IMR-90 (cell line): ENCODE measurements around the gene SPATA16. TPM values are rescaled to one million over a fixed set of nuclear protein-coding genes. Genes with fewer than 3 reads are reported as not detected.

Experiments used
- ATAC-seq: fragments of 200-7000 bp; cut with Tn5 transposase; 2 replicates; pipeline ENCODE4 v1.9.1; 2020; ENCODE audit warnings: low read depth, mild to moderate bottlenecking, moderate library complexity
- BruUV-seq: library from RNA; stranded (reverse); fragments of 400-500 nt; replicated peaks from 2 replicates; lab custom pipeline; 2021; lab: Mats Ljungman, UMichigan
- CTCF ChIA-PET: fragments of 300-600 bp; formaldehyde crosslinking; extraction: SDS; loops from one replicate; lab custom pipeline; 2021; ENCODE audit warnings: antibody characterized with exemption; lab: Yijun Ruan, JAX
- POLR2A ChIA-PET: fragments of 300-600 bp; sonication (Branson Sonifier 250); formaldehyde crosslinking; loops from one replicate; lab custom pipeline; 2022; ENCODE audit warnings: antibody characterized with exemption; ENCODE audit not compliant: unreplicated experiment; lab: Charles Lee
- DNase-seq: peaks from one replicate; pipeline ENCODE4 v3.0.0; 2013
- H2AFZ ChIP-seq: replicated peaks from 2 replicates; pipeline ENCODE3; 2013; ENCODE audit warnings: low read length, mild to moderate bottlenecking; ENCODE audit not compliant: poor library complexity
- H2AK5ac ChIP-seq: 2 replicates; pipeline ENCODE4 v1.6.1; 2013; ENCODE audit warnings: low read depth, low read length, inconsistent platforms
- H2AK9ac ChIP-seq: replicated peaks from 2 replicates; pipeline ENCODE3; 2013; ENCODE audit warnings: mild to moderate bottlenecking, low read depth, low read length, moderate library complexity; ENCODE audit not compliant: poor library complexity
- H2BK120ac ChIP-seq: 2 replicates; pipeline ENCODE4 v1.6.1; 2013; ENCODE audit warnings: low read depth, low read length, inconsistent platforms
- H2BK15ac ChIP-seq: 3 replicates; pipeline ENCODE4 v1.6.1; 2013; ENCODE audit warnings: low read depth, low read length, inconsistent platforms
- H2BK20ac ChIP-seq: 2 replicates; pipeline ENCODE4 v1.6.1; 2013; ENCODE audit warnings: low read depth, mild to moderate bottlenecking, inconsistent platforms, low read length, moderate library complexity
- H2BK5ac ChIP-seq: 2 replicates; pipeline ENCODE4 v1.6.1; 2013; ENCODE audit warnings: mild to moderate bottlenecking, low read depth, low read length, inconsistent platforms; ENCODE audit not compliant: poor library complexity, severe bottlenecking
- H3K14ac ChIP-seq: replicated peaks from 2 replicates; pipeline ENCODE4 v1.6.1; 2013; ENCODE audit warnings: low read depth, low read length, inconsistent platforms
- H3K18ac ChIP-seq: 2 replicates; pipeline ENCODE4 v1.6.1; 2013; ENCODE audit warnings: low read depth, low read length, control low read depth
- H3K23ac ChIP-seq: 2 replicates; pipeline ENCODE4 v1.6.1; 2013; ENCODE audit warnings: low read depth, low read length, inconsistent platforms
- H3K27ac ChIP-seq: 2 replicates; pipeline ENCODE4 v1.5.1; 2013; ENCODE audit warnings: mild to moderate bottlenecking, control low read depth, low read length; ENCODE audit not compliant: insufficient read depth
- H3K27me3 ChIP-seq: 2 replicates; pipeline ENCODE4 v1.6.1; 2013; ENCODE audit warnings: low read length; ENCODE audit not compliant: control insufficient read depth, insufficient read depth
- H3K36me3 ChIP-seq: 2 replicates; pipeline ENCODE4 v1.6.1; 2013; ENCODE audit warnings: low read length, mixed read lengths; ENCODE audit not compliant: control insufficient read depth, insufficient read depth
- H3K4ac ChIP-seq: 2 replicates; pipeline ENCODE4 v1.6.1; 2013; ENCODE audit warnings: low read depth, low read length, inconsistent platforms
- H3K4me1 ChIP-seq: 2 replicates; pipeline ENCODE4 v1.6.1; 2013; ENCODE audit warnings: low read length, mixed read lengths; ENCODE audit not compliant: control insufficient read depth, insufficient read depth
- H3K4me2 ChIP-seq: 2 replicates; pipeline ENCODE4 v1.6.1; 2013; ENCODE audit warnings: low read depth, mild to moderate bottlenecking, control low read depth, low read length, moderate library complexity
- H3K4me3 ChIP-seq: 2 replicates; pipeline ENCODE4 v1.5.1; 2013; ENCODE audit warnings: low read depth, mild to moderate bottlenecking, control low read depth, low read length, moderate library complexity; ENCODE audit not compliant: insufficient read depth
- H3K56ac ChIP-seq: 2 replicates; pipeline ENCODE4 v1.6.1; 2013; ENCODE audit warnings: low read length, inconsistent platforms; ENCODE audit not compliant: insufficient read depth; ENCODE audit errors: extremely low read depth
- H3K79me1 ChIP-seq, 2 experiments: 2 replicates each; pipeline ENCODE4 v1.6.1; 2013; ENCODE audit warnings: low read length in 2 of 2, inconsistent platforms in 1 of 2, low read depth in 1 of 2
- H3K9ac ChIP-seq: 2 replicates; pipeline ENCODE4 v1.6.1; 2013; ENCODE audit warnings: low read depth, low read length, control low read depth
- H3K9me1 ChIP-seq: 2 replicates; pipeline ENCODE4 v1.6.1; 2013; ENCODE audit warnings: low read length, inconsistent platforms; ENCODE audit not compliant: insufficient read depth
- H3K9me3 ChIP-seq: 2 replicates; pipeline ENCODE4 v1.6.1; 2013; ENCODE audit warnings: low read length; ENCODE audit not compliant: control insufficient read depth, insufficient read depth
- H4K20me1 ChIP-seq: 2 replicates; pipeline ENCODE4 v1.6.1; 2013; ENCODE audit warnings: low read length, inconsistent platforms; ENCODE audit not compliant: insufficient read depth
- H4K5ac ChIP-seq: 2 replicates; pipeline ENCODE4 v1.6.1; 2013; ENCODE audit warnings: mild to moderate bottlenecking, low read depth, low read length, control low read depth
- H4K8ac ChIP-seq, 2 experiments: 2 replicates each; pipeline ENCODE4 v1.6.1; 2013; ENCODE audit warnings: low read depth in 2 of 2, low read length in 2 of 2, control low read depth in 1 of 2, inconsistent platforms in 1 of 2
- H4K91ac ChIP-seq: 2 replicates; pipeline ENCODE4 v1.6.1; 2013; ENCODE audit warnings: low read depth, low read length, inconsistent platforms; ENCODE audit not compliant: insufficient read depth
- BHLHE40 ChIP-seq: fragments of 150-350 bp; IDR thresholded peaks from 2 replicates; pipeline ENCODE4 v1.6.1; 2016; ENCODE audit warnings: mild to moderate bottlenecking, low read depth, low read length
- CEBPB ChIP-seq: IDR thresholded peaks from 2 replicates; pipeline ENCODE4 v1.6.1; 2012; ENCODE audit warnings: low read depth, low read length, improper control_type of control experiment
- FOS ChIP-seq: fragments of 150-350 bp; IDR thresholded peaks from 2 replicates; pipeline ENCODE4 v1.6.1; 2016; ENCODE audit warnings: low read depth, low read length
- MAFK ChIP-seq: IDR thresholded peaks from 2 replicates; pipeline ENCODE4 v1.6.1; 2012; ENCODE audit warnings: low read depth, low read length, improper control_type of control experiment
- NFE2L2 ChIP-seq: fragments of 150-350 bp; IDR thresholded peaks from 2 replicates; pipeline ENCODE4 v1.6.1; 2016; ENCODE audit warnings: low read depth, mild to moderate bottlenecking, low read length
- POLR2A ChIP-seq: IDR thresholded peaks from 2 replicates; pipeline ENCODE4 v1.6.1; 2012; ENCODE audit warnings: mild to moderate bottlenecking, low read depth, low read length
- RAD21 ChIP-seq: IDR thresholded peaks from 2 replicates; pipeline ENCODE4 v1.6.1; 2012; ENCODE audit warnings: low read length, improper control_type of control experiment
- RCOR1 ChIP-seq: IDR thresholded peaks from 2 replicates; pipeline ENCODE4 v1.6.1; 2012; ENCODE audit warnings: mild to moderate bottlenecking, low read length, improper control_type of control experiment; ENCODE audit not compliant: insufficient replicate concordance
- RFX5 ChIP-seq: IDR thresholded peaks from 2 replicates; pipeline ENCODE4 v1.8.0; 2012; ENCODE audit warnings: low read depth, mild to moderate bottlenecking, low read length, moderate library complexity
- whole genome bisulfite sequencing, 2 experiments: methylation state at CpG; one replicate each; pipeline versions ENCODE4 v1.1.5 to v1.1.7; 2013; ENCODE audit warnings: missing lambda C conversion rate in 2 of 2; ENCODE audit not compliant: insufficient read length in 1 of 2; ENCODE audit errors: extremely low coverage in 2 of 2; 5-methylcytosine and 5-hydroxymethylcytosine counted together
- dilution Hi-C: fragments of 300-500 bp; cut with HindIII; formaldehyde crosslinking; loops from one replicate; pipeline ENCODE4 v1.14.3; 2018; ENCODE audit warnings: low sequenced_read_pairs; ENCODE audit not compliant: unreplicated experiment
- in situ Hi-C: fragments of 300-500 bp; cut with MboI; formaldehyde crosslinking; loops from 3 replicates; pipeline ENCODE4 v1.14.3; 2019; ENCODE audit warnings: low sequenced_read_pairs, inconsistent platforms, mixed read lengths
- intact Hi-C: fragments of 100-400 bp; cut with micrococcal nuclease; formaldehyde crosslinking; loops from 2 replicates; pipeline ENCODE4 v1.10.0; 2022
- polyA plus RNA-seq, 3 experiments: library from polyadenylated mRNA; depleted of rRNA; stranded (reverse); fragments of >200 nt; gene quantifications; 2 replicates each; pipeline ENCODE4 v1.2.3, GENCODE V29; 2012; ENCODE audit warnings: low replicate concordance in 1 of 3
- total RNA-seq: library from RNA; depleted of rRNA; stranded (reverse); fragments of >200 nt; gene quantifications from 2 replicates; pipeline ENCODE4 v1.2.3, GENCODE V29; 2012
- TF ChIP-seq, protein P1 (sequence below): fragments of 150-350 bp; IDR thresholded peaks from 2 replicates; pipeline ENCODE4 v1.6.1; 2017; ENCODE audit warnings: mild to moderate bottlenecking, antibody characterized with exemption, low read length, low read depth
- TF ChIP-seq, protein P2 (sequence below): conservative IDR thresholded peaks from 2 replicates; pipeline ENCODE4 v1.5.1; 2012; ENCODE audit warnings: mild to moderate bottlenecking, low read depth, low read length, improper control_type of control experiment

The SPATA16 gene
- total and polyA plus RNA-seq, 2 of the 4 experiments (the other 2 are of a cell fraction): not detected

DNA sequence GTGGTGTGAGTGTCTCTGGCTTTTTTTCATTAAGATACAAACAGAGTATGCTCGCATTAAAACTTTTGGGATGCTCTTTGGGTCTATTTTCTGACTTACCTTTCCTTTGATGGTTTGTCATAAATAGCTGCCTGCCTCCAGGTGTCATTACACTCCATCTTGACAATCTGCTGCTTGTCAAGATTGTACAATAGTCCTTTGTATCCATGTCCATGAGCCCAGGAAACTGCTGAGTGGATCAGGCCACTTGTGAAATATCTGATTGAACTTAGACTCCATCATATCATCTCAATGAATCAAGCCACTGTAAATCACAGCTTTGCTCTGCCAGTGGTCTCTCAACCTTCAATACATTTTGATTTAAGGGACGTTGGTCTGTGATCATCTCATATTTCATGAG is 255.3 kb downstream of the SPATA16 start:
- H3K23ac ChIP-seq: no peak overlapping the region
- H3K4me1 ChIP-seq: no peaks in the 10 kb centered on the region
- no peak overlapping the region for H2AFZ ChIP-seq
- no peaks in the 10 kb centered on the region for H3K36me3 ChIP-seq
- no peak overlapping the region for H2BK120ac ChIP-seq
- no peak for DNase-seq
- H3K9me3 ChIP-seq: no peaks in the 10 kb centered on the region
- no peak overlapping the region for H4K91ac ChIP-seq
- no peak for ATAC-seq
- no peaks in the 10 kb centered on the region for H3K79me1 ChIP-seq
- dilution Hi-C loops: no loop called here
- H3K27me3 ChIP-seq: no peaks in the 10 kb centered on the region
- H2BK20ac ChIP-seq: no peak overlapping the region
- H2AK9ac ChIP-seq: no peak overlapping the region
- no peaks in the 10 kb centered on the region for H4K20me1 ChIP-seq
- no peaks in the 10 kb centered on the region for H3K9me1 ChIP-seq
- no TSS peak for BruUV-seq
- H2BK5ac ChIP-seq: no peak overlapping the region
- in situ Hi-C loops: no loop called here
- H3K18ac ChIP-seq: no peak overlapping the region
- CTCF ChIA-PET: no interaction called here
- POLR2A ChIA-PET: no interaction called here
- no peak overlapping the region for H3K9ac ChIP-seq
- no peak overlapping the region for H3K56ac ChIP-seq
- WGBS, 2 experiments: no CpG with 5 or more reads among the region's 2 CpGs
- intact Hi-C loops: no loop called here
- no peak overlapping the region for H3K4ac ChIP-seq
- no peak for TF ChIP-seq BHLHE40
- TF ChIP-seq, protein P1, sequence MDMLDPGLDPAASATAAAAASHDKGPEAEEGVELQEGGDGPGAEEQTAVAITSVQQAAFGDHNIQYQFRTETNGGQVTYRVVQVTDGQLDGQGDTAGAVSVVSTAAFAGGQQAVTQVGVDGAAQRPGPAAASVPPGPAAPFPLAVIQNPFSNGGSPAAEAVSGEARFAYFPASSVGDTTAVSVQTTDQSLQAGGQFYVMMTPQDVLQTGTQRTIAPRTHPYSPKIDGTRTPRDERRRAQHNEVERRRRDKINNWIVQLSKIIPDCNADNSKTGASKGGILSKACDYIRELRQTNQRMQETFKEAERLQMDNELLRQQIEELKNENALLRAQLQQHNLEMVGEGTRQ: no peak
- TF ChIP-seq RFX5: no peak
- TF ChIP-seq, protein P2, sequence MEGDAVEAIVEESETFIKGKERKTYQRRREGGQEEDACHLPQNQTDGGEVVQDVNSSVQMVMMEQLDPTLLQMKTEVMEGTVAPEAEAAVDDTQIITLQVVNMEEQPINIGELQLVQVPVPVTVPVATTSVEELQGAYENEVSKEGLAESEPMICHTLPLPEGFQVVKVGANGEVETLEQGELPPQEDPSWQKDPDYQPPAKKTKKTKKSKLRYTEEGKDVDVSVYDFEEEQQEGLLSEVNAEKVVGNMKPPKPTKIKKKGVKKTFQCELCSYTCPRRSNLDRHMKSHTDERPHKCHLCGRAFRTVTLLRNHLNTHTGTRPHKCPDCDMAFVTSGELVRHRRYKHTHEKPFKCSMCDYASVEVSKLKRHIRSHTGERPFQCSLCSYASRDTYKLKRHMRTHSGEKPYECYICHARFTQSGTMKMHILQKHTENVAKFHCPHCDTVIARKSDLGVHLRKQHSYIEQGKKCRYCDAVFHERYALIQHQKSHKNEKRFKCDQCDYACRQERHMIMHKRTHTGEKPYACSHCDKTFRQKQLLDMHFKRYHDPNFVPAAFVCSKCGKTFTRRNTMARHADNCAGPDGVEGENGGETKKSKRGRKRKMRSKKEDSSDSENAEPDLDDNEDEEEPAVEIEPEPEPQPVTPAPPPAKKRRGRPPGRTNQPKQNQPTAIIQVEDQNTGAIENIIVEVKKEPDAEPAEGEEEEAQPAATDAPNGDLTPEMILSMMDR: no peak
- no peak for TF ChIP-seq NFE2L2
- no peak for TF ChIP-seq RCOR1
- TF ChIP-seq POLR2A: no peak
- no peak for TF ChIP-seq RAD21
- TF ChIP-seq CEBPB: no peak
- no peak for TF ChIP-seq FOS
- TF ChIP-seq MAFK: no peak
- H4K5ac ChIP-seq: no peak overlapping the region
- no peak overlapping the region for H2AK5ac ChIP-seq
- H3K14ac ChIP-seq: no peak overlapping the region
- H4K8ac ChIP-seq: no peak overlapping the region
- no peak overlapping the region for H2BK15ac ChIP-seq
- H3K4me2 ChIP-seq: no peak overlapping the region
- H3K27ac ChIP-seq: no peak overlapping the region
- no peak overlapping the region for H3K4me3 ChIP-seq
